ENCODE results near the gene ITGB7. TPM values are rescaled to one million over a fixed set of nuclear protein-coding genes. Genes with fewer than 3 reads are reported as not detected.
"Not testable (repeated sequence)": the region's sequence is repeated elsewhere in the genome, so short reads cannot be mapped to it uniquely, and the experiment has no call there.

Gene ITGB7
- total and polyA plus RNA-seq, 2 of the 4 experiments (the other 2 are of a cell fraction): 0.18 to 0.44 TPM

DNA sequence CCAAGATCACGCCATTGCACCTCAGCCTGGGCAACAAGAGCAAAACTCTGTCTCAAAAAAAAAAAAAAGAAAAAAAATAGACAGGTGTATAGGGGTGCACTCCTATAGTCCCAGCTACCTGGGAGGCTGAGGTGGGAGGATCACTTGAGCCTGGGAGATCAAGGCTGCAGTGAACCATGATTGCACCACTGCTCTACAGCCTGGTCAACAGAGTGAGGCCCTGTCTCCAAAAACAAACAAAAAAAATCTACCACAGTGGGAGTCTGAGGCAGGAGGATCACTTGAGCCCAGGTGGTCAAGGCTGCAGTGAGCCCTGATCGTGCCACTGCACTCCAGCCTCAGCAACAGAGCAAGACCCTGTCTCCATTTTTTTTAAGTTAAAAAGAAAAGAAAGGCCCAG is 44.0 kb downstream of the ITGB7 start:
- POLR2A ChIA-PET (ENCODE audit: unreplicated experiment); H3K56ac ChIP-seq (ENCODE audit: extremely low read depth, insufficient read depth, low read length); H2BK20ac ChIP-seq (ENCODE audit: low read depth, low read length); ATAC-seq (ENCODE audit: low read depth); H3K4me2 ChIP-seq (ENCODE audit: low read depth, low read length); DNase-seq; H2BK120ac ChIP-seq (ENCODE audit: low read depth, low read length); H3K4me1 ChIP-seq (ENCODE audit: control insufficient read depth, insufficient read depth, low read length); H3K79me1 ChIP-seq (ENCODE audit: low read depth in 1 of 2, low read length in 2 of 2); H3K36me3 ChIP-seq (ENCODE audit: control insufficient read depth, insufficient read depth, low read length); H3K14ac ChIP-seq (replicated peaks; ENCODE audit: low read depth, low read length); H3K9me1 ChIP-seq (ENCODE audit: insufficient read depth, low read length); H3K9ac ChIP-seq (ENCODE audit: low read depth, low read length); in situ Hi-C loops (cut with MboI; ENCODE audit: low sequenced_read_pairs); H2AK9ac ChIP-seq (replicated peaks; ENCODE audit: low read depth, low read length, poor library complexity); intact Hi-C loops (cut with micrococcal nuclease); H3K4me3 ChIP-seq (ENCODE audit: insufficient read depth, low read depth, low read length); H4K20me1 ChIP-seq (ENCODE audit: insufficient read depth, low read length); H2AK5ac ChIP-seq (ENCODE audit: low read depth, low read length); H3K23ac ChIP-seq (ENCODE audit: low read depth, low read length); H3K27me3 ChIP-seq (ENCODE audit: control insufficient read depth, insufficient read depth, low read length); H2BK5ac ChIP-seq (ENCODE audit: low read depth, low read length, poor library complexity, severe bottlenecking); H4K8ac ChIP-seq (ENCODE audit: low read depth in 2 of 2, low read length in 2 of 2); H3K9me3 ChIP-seq (ENCODE audit: control insufficient read depth, insufficient read depth, low read length); H4K5ac ChIP-seq (ENCODE audit: low read depth, low read length); CTCF ChIA-PET; H3K4ac ChIP-seq (ENCODE audit: low read depth, low read length); H2BK15ac ChIP-seq (ENCODE audit: low read depth, low read length); dilution Hi-C loops (cut with HindIII; ENCODE audit: low sequenced_read_pairs, unreplicated experiment); BruUV-seq (replicated peaks); H4K91ac ChIP-seq (ENCODE audit: insufficient read depth, low read depth, low read length); H2AFZ ChIP-seq (replicated peaks; ENCODE audit: low read length, poor library complexity); H3K27ac ChIP-seq (ENCODE audit: insufficient read depth, low read length); H3K18ac ChIP-seq (ENCODE audit: low read depth, low read length): not testable (repeated sequence)
- WGBS, 2 experiments (ENCODE audit: extremely low coverage in 2 of 2, insufficient read length in 1 of 2): no CpG with 5 or more reads among the region's 2 CpGs
